Activated CD4-positive, alpha-beta memory T cell treated with anti-CD3 and anti-CD28 coated beads, Interleukin-2, amount 10 ng/mL, durations not matched to agents 7 days and 5 days (primary cell): ENCODE data around the gene PAQR9. TPM values are rescaled to one million over a fixed set of nuclear protein-coding genes. Genes with fewer than 3 reads are reported as not detected.

Source experiments
- CTCF ChIA-PET: fragments of 350-600 bp; sonication (Branson Sonifier 250); formaldehyde crosslinking; loops from one replicate; lab custom pipeline; 2021; ENCODE audit warnings: antibody characterized with exemption, inconsistent platforms; lab: Charles Lee
- POLR2A ChIA-PET: fragments of 350-600 bp; sonication (Branson Sonifier 250); formaldehyde crosslinking; loops from one replicate; lab custom pipeline; 2021; ENCODE audit warnings: antibody characterized with exemption; lab: Charles Lee
- DNase-seq: peaks from one replicate; pipeline ENCODE4 v3.0.0-alpha.2; 2020
- H3K27ac Mint-ChIP-seq: one replicate; pipeline ENCODE4 v1.8.0; 2021; ENCODE audit warnings: mild to moderate bottlenecking, mixed read lengths
- H3K27me3 Mint-ChIP-seq: one replicate; pipeline ENCODE4 v1.8.0; 2021; ENCODE audit warnings: mixed read lengths
- H3K36me3 Mint-ChIP-seq: one replicate; pipeline ENCODE4 v1.8.0; 2021; ENCODE audit warnings: low read depth, mixed read lengths
- H3K4me1 Mint-ChIP-seq: one replicate; pipeline ENCODE4 v1.8.0; 2021; ENCODE audit warnings: mixed read lengths
- H3K4me3 Mint-ChIP-seq: one replicate; pipeline ENCODE4 v1.8.0; 2021; ENCODE audit warnings: mild to moderate bottlenecking, mixed read lengths
- H3K9me3 Mint-ChIP-seq: one replicate; pipeline ENCODE4 v1.8.0; 2021; ENCODE audit warnings: mixed read lengths
- total RNA-seq, 2 experiments: library from RNA; stranded (reverse); gene quantifications; one replicate each; pipeline ENCODE4 v1.2.3, GENCODE V29; 2021

Gene PAQR9
- total RNA-seq, 2 experiments from 2014 or later = not detected

- H3K9me3 Mint-ChIP-seq = no peaks in the 10 kb centered on the region
- H3K27me3 Mint-ChIP-seq = peaks cover 73% of the 10 kb centered on the region
- H3K36me3 Mint-ChIP-seq = no peaks in the 10 kb centered on the region
- CTCF ChIA-PET = interaction anchor here (0.5 kb wide), 1 partner anchor 246 kb away, joined by 3 read pairs; no protein-coding TSS in a partner anchor
- POLR2A ChIA-PET = interaction anchor here (1.1 kb wide), 1 partner anchor 18 kb away, joined by 4 read pairs; no protein-coding TSS in a partner anchor
- peaks cover 15% of the 10 kb centered on the region for H3K4me1 Mint-ChIP-seq
- DNase-seq = no peak
- no peak overlapping the region for H3K27ac Mint-ChIP-seq
- peak overlapping the region; percentile 70 for H3K4me3 Mint-ChIP-seq
Observed at GRCh38 chr3:142962520-142963233, 797 bp downstream of the PAQR9 start.

- CTCF ChIA-PET = no interaction called here
- H3K27me3 Mint-ChIP-seq = peaks cover 76% of the 10 kb centered on the region
- peak overlapping the region; percentile 70 for H3K4me3 Mint-ChIP-seq
- peaks cover 15% of the 10 kb centered on the region for H3K4me1 Mint-ChIP-seq
- H3K9me3 Mint-ChIP-seq = no peaks in the 10 kb centered on the region
- H3K36me3 Mint-ChIP-seq = no peaks in the 10 kb centered on the region
- POLR2A ChIA-PET = no interaction called here
- no peak overlapping the region for H3K27ac Mint-ChIP-seq
- DNase-seq = no peak
Observed at GRCh38 chr3:142962175-142962519, 1.3 kb downstream of the PAQR9 start.

DNA sequence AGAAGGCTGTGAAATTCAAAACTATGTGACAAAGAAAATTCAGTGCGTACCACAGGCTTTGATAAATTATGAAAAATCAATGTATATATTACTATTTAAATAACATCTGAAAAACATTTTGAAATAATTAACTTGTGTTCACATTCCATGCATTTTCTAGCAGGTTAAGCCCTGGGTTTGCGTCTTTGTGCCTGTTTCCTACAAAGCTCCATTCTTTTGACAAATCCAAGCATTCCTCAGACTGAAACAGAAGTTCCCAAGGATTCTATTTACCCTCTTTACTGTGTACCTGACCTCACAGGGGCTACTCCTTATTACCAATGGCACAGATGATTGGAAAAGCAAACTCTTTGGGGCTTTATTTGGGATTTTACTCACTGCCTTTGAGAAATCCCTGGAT is 1.9 kb downstream of the PAQR9 start:
- CTCF ChIA-PET = no interaction called here
- H3K27ac Mint-ChIP-seq = no peak overlapping the region
- H3K27me3 Mint-ChIP-seq = peaks cover 77% of the 10 kb centered on the region
- H3K36me3 Mint-ChIP-seq = no peaks in the 10 kb centered on the region
- H3K4me3 Mint-ChIP-seq = no peak overlapping the region
- no peaks in the 10 kb centered on the region for H3K9me3 Mint-ChIP-seq
- peaks cover 15% of the 10 kb centered on the region for H3K4me1 Mint-ChIP-seq
- DNase-seq = no peak
- POLR2A ChIA-PET = no interaction called here

GRCh38 chr3:142960322-142960850 is 3.1 kb downstream of the PAQR9 start:
- ChIA-PET CTCF (interaction anchor here (1.4 kb wide), 1 partner anchor 132 kb away, joined by 3 read pairs; no protein-coding TSS in a partner anchor), POLR2A (no interaction called here)
- Mint-ChIP-seq H3K4me1 (peaks cover 15% of the 10 kb centered on the region), H3K9me3 (no peaks in the 10 kb centered on the region), H3K27ac (no peak overlapping the region), H3K27me3 (peaks cover 74% of the 10 kb centered on the region), H3K4me3 (no peak overlapping the region), H3K36me3 (no peaks in the 10 kb centered on the region)
- DNase-seq = no peak

DNA sequence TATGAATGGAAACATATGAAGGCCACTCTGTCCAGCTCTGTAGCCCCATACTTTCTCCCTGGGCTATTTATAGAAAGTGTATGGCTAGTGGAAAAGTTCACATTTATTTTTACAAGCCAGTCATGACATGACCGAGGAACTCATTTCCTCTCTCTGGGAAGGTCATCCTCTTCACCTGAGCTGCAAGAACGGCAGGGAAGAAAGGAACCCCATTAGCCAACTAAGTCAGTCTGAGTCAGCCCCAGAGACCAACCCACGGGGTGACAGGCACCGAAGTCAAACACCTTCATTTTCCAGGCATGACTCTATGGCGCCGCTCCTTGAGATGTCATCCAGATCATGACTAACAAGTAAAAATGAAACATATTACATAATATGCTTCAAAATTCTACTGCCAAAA is 4.8 kb downstream of the PAQR9 start:
- Mint-ChIP-seq H3K4me3 (no peak overlapping the region), H3K4me1 (peaks cover 12% of the 10 kb centered on the region), H3K27me3 (peaks cover 69% of the 10 kb centered on the region), H3K9me3 (no peaks in the 10 kb centered on the region), H3K27ac (no peak overlapping the region), H3K36me3 (no peaks in the 10 kb centered on the region)
- CTCF ChIA-PET = interaction anchor here (1.2 kb wide), 1 partner anchor 9 kb away, joined by 3 read pairs; no protein-coding TSS in a partner anchor
- POLR2A ChIA-PET = no interaction called here
- DNase-seq = no peak

DNA sequence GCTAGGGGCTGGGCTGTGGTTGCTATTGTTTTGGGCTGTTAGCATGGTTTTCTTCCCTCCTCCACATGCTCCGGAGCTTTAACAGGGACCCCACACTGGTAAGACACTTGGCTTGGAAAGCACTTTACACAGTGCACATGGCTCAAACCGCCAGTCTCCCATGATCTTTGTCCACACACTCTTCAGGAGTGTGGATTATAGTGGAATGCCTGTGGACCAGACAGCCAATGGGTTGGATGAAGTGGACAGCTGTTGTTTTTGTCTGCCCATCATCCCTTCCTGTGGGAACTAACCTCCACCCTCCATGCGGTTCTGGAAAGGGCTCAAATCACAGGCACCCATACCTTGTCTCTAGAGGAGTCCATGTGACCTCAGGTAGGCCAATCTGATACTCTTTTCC is 10.0 kb downstream of the PAQR9 start:
- H3K4me1 Mint-ChIP-seq = no peaks in the 10 kb centered on the region
- CTCF ChIA-PET = no interaction called here
- no peaks in the 10 kb centered on the region for H3K9me3 Mint-ChIP-seq
- DNase-seq = no peak
- POLR2A ChIA-PET = interaction anchor here (1.1 kb wide), 1 partner anchor 47 kb away, joined by 3 read pairs; the partner anchor contains the start of gene U2SURP
- no peaks in the 10 kb centered on the region for H3K36me3 Mint-ChIP-seq
- no peak overlapping the region for H3K4me3 Mint-ChIP-seq
- peaks cover 62% of the 10 kb centered on the region for H3K27me3 Mint-ChIP-seq
- no peak overlapping the region for H3K27ac Mint-ChIP-seq

GRCh38 chr3:142952272-142953193 is 10.9 kb downstream of the PAQR9 start:
- CTCF ChIA-PET = interaction anchor here (0.9 kb wide), 1 partner anchor 21 kb away, joined by 3 read pairs; no protein-coding TSS in a partner anchor
- no peak for DNase-seq
- peaks cover 54% of the 10 kb centered on the region for H3K27me3 Mint-ChIP-seq

GRCh38 chr3:142951794-142952193 is 11.7 kb downstream of the PAQR9 start:
- no peaks in the 10 kb centered on the region for H3K9me3 Mint-ChIP-seq
- H3K4me1 Mint-ChIP-seq = peaks cover 9% of the 10 kb centered on the region
- CTCF ChIA-PET = interaction anchor here (0.9 kb wide), 1 partner anchor 21 kb away, joined by 3 read pairs; no protein-coding TSS in a partner anchor
- H3K27ac Mint-ChIP-seq = no peak overlapping the region
- no peak overlapping the region for H3K4me3 Mint-ChIP-seq
- no peaks in the 10 kb centered on the region for H3K36me3 Mint-ChIP-seq
- DNase-seq = no peak
- POLR2A ChIA-PET = no interaction called here
- peaks cover 50% of the 10 kb centered on the region for H3K27me3 Mint-ChIP-seq

More at GRCh38 chr3:142952272-142953193, 10.9 kb downstream of the PAQR9 start:
- Mint-ChIP-seq H3K4me3 (no peak overlapping the region), H3K9me3 (no peaks in the 10 kb centered on the region), H3K36me3 (no peaks in the 10 kb centered on the region), H3K27ac (no peak overlapping the region), H3K4me1 (peaks cover 5% of the 10 kb centered on the region)
- POLR2A ChIA-PET = interaction anchor here (1.1 kb wide), 1 partner anchor 48 kb away, joined by 3 read pairs; the partner anchor contains the start of gene U2SURP

DNA sequence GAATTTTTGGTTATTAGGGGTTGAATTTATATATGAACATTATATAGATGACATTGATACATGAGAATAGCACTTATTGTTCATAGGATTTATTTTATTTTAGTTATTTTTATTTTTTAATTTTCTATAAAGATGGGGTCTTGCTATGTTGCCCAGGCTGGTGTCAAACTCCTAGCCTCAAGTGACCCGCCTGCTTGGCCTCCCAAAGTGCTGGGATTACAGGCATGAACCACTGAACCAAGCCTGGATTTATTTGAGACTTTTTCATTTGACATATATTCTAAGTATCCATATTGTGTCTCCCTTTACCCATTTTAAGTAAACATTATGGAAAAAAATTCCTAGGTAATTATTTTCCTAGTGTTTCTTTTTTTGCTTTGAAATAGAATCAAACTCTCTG is 12.5 kb downstream of the PAQR9 start:
- CTCF ChIA-PET = no interaction called here
- peaks cover 44% of the 10 kb centered on the region for H3K27me3 Mint-ChIP-seq

GRCh38 chr3:142947799-142948575 is 15.5 kb downstream of the PAQR9 start:
- H3K27ac Mint-ChIP-seq = no peak overlapping the region
- CTCF ChIA-PET = no interaction called here
- peaks cover 24% of the 10 kb centered on the region for H3K4me1 Mint-ChIP-seq
- H3K27me3 Mint-ChIP-seq = peaks cover 32% of the 10 kb centered on the region
- H3K4me3 Mint-ChIP-seq = no peak overlapping the region
- H3K36me3 Mint-ChIP-seq = no peaks in the 10 kb centered on the region
- POLR2A ChIA-PET = no interaction called here
- no peak for DNase-seq
- H3K9me3 Mint-ChIP-seq = no peaks in the 10 kb centered on the region

More for the DNA sequence above, 12.5 kb downstream of the PAQR9 start:
- Mint-ChIP-seq H3K9me3 (no peaks in the 10 kb centered on the region), H3K36me3 (no peaks in the 10 kb centered on the region), H3K4me3 (no peak overlapping the region), H3K27ac (no peak overlapping the region), H3K4me1 (peaks cover 9% of the 10 kb centered on the region)
- POLR2A ChIA-PET = no interaction called here
- DNase-seq = no peak

- peaks cover 28% of the 10 kb centered on the region for H3K27me3 Mint-ChIP-seq
- no peak overlapping the region for H3K4me3 Mint-ChIP-seq
- no peaks in the 10 kb centered on the region for H3K9me3 Mint-ChIP-seq
- ChIA-PET POLR2A (no interaction called here), CTCF (no interaction called here)
- no peaks in the 10 kb centered on the region for H3K36me3 Mint-ChIP-seq
- DNase-seq = no peak
- peaks cover 24% of the 10 kb centered on the region for H3K4me1 Mint-ChIP-seq
- H3K27ac Mint-ChIP-seq = no peak overlapping the region
Observed at GRCh38 chr3:142947352-142947751, 16.1 kb downstream of the PAQR9 start.

GRCh38 chr3:142946861-142947260 is 16.6 kb downstream of the PAQR9 start:
- CTCF ChIA-PET = no interaction called here

More at GRCh38 chr3:142946861-142947260, 16.6 kb downstream of the PAQR9 start:
- H3K27me3 Mint-ChIP-seq = peaks cover 26% of the 10 kb centered on the region
- H3K36me3 Mint-ChIP-seq = no peaks in the 10 kb centered on the region
- no peak overlapping the region for H3K4me3 Mint-ChIP-seq
- H3K4me1 Mint-ChIP-seq = peaks cover 24% of the 10 kb centered on the region
- no peak for DNase-seq
- no peaks in the 10 kb centered on the region for H3K9me3 Mint-ChIP-seq
- no peak overlapping the region for H3K27ac Mint-ChIP-seq
- POLR2A ChIA-PET = no interaction called here
